Uterus (tissue), 2 donors: ENCODE data around the gene SPTBN5.

Source experiments
- POLR2A ChIP-seq, 2 donors: fragments of 450-650 bp; IDR thresholded peaks; one replicate each; pipeline ENCODE4 v1.6.1; 2016; ENCODE audit warnings: antibody characterized with exemption in 2 of 2, mild to moderate bottlenecking in 1 of 2, moderate library complexity in 1 of 2
- TF ChIP-seq, protein P1 (sequence below), 4 experiments: fragments of 200-600 bp in 2 of 4; fragments of 450-650 bp in 2 of 4; sonication (generic) in 2 of 4; IDR thresholded peaks; one replicate each; pipeline ENCODE4 v1.5.1; 2016 to 2019; ENCODE audit warnings: antibody characterized with exemption in 4 of 4, mild to moderate bottlenecking in 2 of 4, moderate library complexity in 1 of 4

DNA sequence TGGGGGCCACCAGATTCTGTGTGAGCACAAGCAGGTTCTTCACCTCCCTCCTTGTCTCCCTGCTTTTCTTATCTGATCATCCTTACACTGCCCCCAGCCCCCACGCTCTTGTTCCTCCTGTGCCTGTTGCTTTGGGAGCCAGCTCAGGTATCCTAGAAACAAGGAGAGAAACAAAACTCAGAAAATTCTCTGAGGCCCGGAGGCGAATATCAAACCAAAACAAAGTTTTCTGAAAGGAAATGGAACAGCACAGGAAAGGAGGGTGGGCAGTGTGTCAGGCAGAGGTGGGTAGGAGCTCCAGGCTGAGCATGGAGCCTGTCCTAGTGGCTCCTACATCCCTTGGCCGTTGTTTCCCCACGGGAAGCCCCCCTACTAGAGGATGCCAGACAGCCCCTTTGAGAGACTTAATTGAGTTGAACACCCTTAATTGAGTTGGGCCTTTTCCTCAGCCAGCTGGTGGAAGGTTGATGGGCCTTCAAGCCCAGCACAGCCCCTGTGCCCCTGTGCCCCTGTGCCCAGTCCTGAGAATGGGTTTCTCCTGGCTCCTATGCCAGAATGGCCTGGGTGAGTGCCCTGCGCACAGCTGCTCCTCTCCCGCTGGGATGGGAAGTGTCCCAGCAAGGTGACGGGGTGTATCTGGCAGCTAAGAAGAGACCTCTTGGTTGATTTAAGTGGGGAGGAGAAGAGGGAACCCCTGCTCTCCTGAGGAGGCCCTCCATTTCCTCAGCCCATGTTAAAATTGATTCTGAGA, 88.8 kb downstream of the SPTBN5 start:
- TF ChIP-seq, protein P1, sequence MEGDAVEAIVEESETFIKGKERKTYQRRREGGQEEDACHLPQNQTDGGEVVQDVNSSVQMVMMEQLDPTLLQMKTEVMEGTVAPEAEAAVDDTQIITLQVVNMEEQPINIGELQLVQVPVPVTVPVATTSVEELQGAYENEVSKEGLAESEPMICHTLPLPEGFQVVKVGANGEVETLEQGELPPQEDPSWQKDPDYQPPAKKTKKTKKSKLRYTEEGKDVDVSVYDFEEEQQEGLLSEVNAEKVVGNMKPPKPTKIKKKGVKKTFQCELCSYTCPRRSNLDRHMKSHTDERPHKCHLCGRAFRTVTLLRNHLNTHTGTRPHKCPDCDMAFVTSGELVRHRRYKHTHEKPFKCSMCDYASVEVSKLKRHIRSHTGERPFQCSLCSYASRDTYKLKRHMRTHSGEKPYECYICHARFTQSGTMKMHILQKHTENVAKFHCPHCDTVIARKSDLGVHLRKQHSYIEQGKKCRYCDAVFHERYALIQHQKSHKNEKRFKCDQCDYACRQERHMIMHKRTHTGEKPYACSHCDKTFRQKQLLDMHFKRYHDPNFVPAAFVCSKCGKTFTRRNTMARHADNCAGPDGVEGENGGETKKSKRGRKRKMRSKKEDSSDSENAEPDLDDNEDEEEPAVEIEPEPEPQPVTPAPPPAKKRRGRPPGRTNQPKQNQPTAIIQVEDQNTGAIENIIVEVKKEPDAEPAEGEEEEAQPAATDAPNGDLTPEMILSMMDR (IDR thresholded peaks at IDR 0.05) = no peak
- TF ChIP-seq POLR2A (IDR thresholded peaks at IDR 0.05) = no peak
